NCI-H1694 treated with DMSO at 0.1 percent for 48 hours (cell line): ENCODE measurements around the gene STK31.
"Not testable (repeated sequence)": the region's sequence is repeated elsewhere in the genome, so short reads cannot be mapped to it uniquely, and the experiment has no call there.

Experiments
- DNase-seq: peaks from one replicate; lab custom pipeline; 2025; lab: John Stamatoyannopoulos, UW

STK31 gene

GRCh38 chr7:23713285-23714149, 3.5 kb downstream of the STK31 start:
- no peak for DNase-seq

- no peak for DNase-seq
Observed at GRCh38 chr7:23714150-23714464, 4.1 kb downstream of the STK31 start.

GRCh38 chr7:23714579-23714978, 4.6 kb downstream of the STK31 start:
- DNase-seq, result no peak

- DNase-seq, result no peak
Observed at GRCh38 chr7:23715099-23715498, 5.1 kb downstream of the STK31 start.

- DNase-seq, result no peak
Observed at GRCh38 chr7:23717788-23718187, 7.8 kb downstream of the STK31 start.

- DNase-seq, result no peak
Observed at GRCh38 chr7:23721456-23721855, 11.4 kb downstream of the STK31 start.

- not testable (repeated sequence) for DNase-seq
Observed at GRCh38 chr7:23722587-23723216, 12.7 kb downstream of the STK31 start.

- DNase-seq, result not testable (repeated sequence)
Observed at GRCh38 chr7:23724113-23724512, 14.1 kb downstream of the STK31 start.

GRCh38 chr7:23742051-23742450, 32.0 kb downstream of the STK31 start:
- no peak for DNase-seq

- no peak for DNase-seq
Observed at GRCh38 chr7:23743226-23743625, 33.2 kb downstream of the STK31 start.

- DNase-seq, result no peak
Observed at GRCh38 chr7:23746629-23747028, 36.6 kb downstream of the STK31 start.

- no peak for DNase-seq
Observed at GRCh38 chr7:23751852-23752251, 41.8 kb downstream of the STK31 start.

GRCh38 chr7:23758839-23759238, 48.8 kb downstream of the STK31 start:
- DNase-seq, result not testable (repeated sequence)

GRCh38 chr7:23759671-23760391, 49.8 kb downstream of the STK31 start:
- DNase-seq, result no peak

- no peak for DNase-seq
Observed at GRCh38 chr7:23765943-23766342, 55.9 kb downstream of the STK31 start.

GRCh38 chr7:23767514-23767913, 57.5 kb downstream of the STK31 start:
- no peak for DNase-seq

GRCh38 chr7:23768022-23768421, 58.0 kb downstream of the STK31 start:
- DNase-seq, result no peak

GRCh38 chr7:23779185-23779800, 69.3 kb downstream of the STK31 start:
- not testable (repeated sequence) for DNase-seq

GRCh38 chr7:23783115-23783514, 73.1 kb downstream of the STK31 start:
- DNase-seq, result no peak

- no peak for DNase-seq
Observed at GRCh38 chr7:23787272-23787671, 77.3 kb downstream of the STK31 start.

- no peak for DNase-seq
Observed at GRCh38 chr7:23788843-23789242, 78.8 kb downstream of the STK31 start.

- DNase-seq, result no peak
Observed at GRCh38 chr7:23791721-23792120, 81.7 kb downstream of the STK31 start.
